PC-9 (cell line): ENCODE data around the gene PIP4P1. TPM values are rescaled to one million over a fixed set of nuclear protein-coding genes. Genes with fewer than 3 reads are reported as not detected.

ENCODE experiments used
- BruUV-seq: library from RNA; stranded (reverse); fragments of 400-500 nt; replicated peaks from 2 replicates; lab custom pipeline; 2021; lab: Mats Ljungman, UMichigan
- CTCF ChIA-PET: fragments of 300-600 bp; sonication (Branson Sonifier 250); formaldehyde crosslinking; loops from one replicate; lab custom pipeline; 2022; ENCODE audit warnings: antibody characterized with exemption; lab: Charles Lee
- POLR2A ChIA-PET: fragments of 300-600 bp; sonication (Branson Sonifier 250); formaldehyde crosslinking; loops from one replicate; lab custom pipeline; 2022; ENCODE audit warnings: antibody characterized with exemption; ENCODE audit not compliant: unreplicated experiment; lab: Charles Lee
- DNase-seq, 2 experiments: peaks; one replicate each; pipeline versions ENCODE4 v3.0.0 to v3.0.0-alpha.2; 2015 to 2022; ENCODE audit warnings: mixed read lengths in 1 of 2
- H2AFZ ChIP-seq: fragments of 200-600 bp; sonication (generic); 2 replicates; pipeline ENCODE4 v1.8.1; 2017; ENCODE audit warnings: antibody characterized with exemption
- H3F3A ChIP-seq: fragments of 200-600 bp; sonication (generic); 2 replicates; pipeline ENCODE4 v1.8.1; 2017; ENCODE audit warnings: antibody characterized with exemption, mild to moderate bottlenecking, low read depth; ENCODE audit not compliant: insufficient read depth
- H3K27ac ChIP-seq: fragments of 200-600 bp; sonication (generic); 2 replicates; pipeline ENCODE4 v1.6.1; 2016; ENCODE audit warnings: mixed run types
- H3K27me3 ChIP-seq: fragments of 200-600 bp; sonication (generic); 2 replicates; pipeline ENCODE4 v1.6.1; 2016; ENCODE audit warnings: low read depth, mixed run types; ENCODE audit not compliant: insufficient read depth
- H3K36me3 ChIP-seq: fragments of 200-600 bp; sonication (generic); 2 replicates; pipeline ENCODE4 v1.6.1; 2016; ENCODE audit warnings: low read depth, mixed run types
- H3K4me1 ChIP-seq: fragments of 200-600 bp; sonication (generic); replicated peaks from 2 replicates; pipeline ENCODE4 v1.6.1; 2016; ENCODE audit warnings: mixed run types; ENCODE audit not compliant: insufficient read depth
- H3K4me2 ChIP-seq: fragments of 200-600 bp; sonication (generic); 2 replicates; pipeline ENCODE4 v1.6.1; 2017; ENCODE audit warnings: mixed run types
- H3K4me3 ChIP-seq: fragments of 200-600 bp; sonication (generic); 2 replicates; pipeline ENCODE4 v1.6.1; 2016; ENCODE audit warnings: mixed run types
- H3K79me2 ChIP-seq: fragments of 200-600 bp; sonication (generic); 2 replicates; pipeline ENCODE4 v1.6.1; 2017; ENCODE audit warnings: low read depth, mixed run types
- H3K9me2 ChIP-seq: fragments of 200-600 bp; sonication (generic); 2 replicates; pipeline ENCODE4 v1.8.1; 2017; ENCODE audit warnings: mild to moderate bottlenecking; ENCODE audit not compliant: insufficient read depth
- H3K9me3 ChIP-seq: fragments of 200-600 bp; sonication (generic); 2 replicates; pipeline ENCODE4 v1.8.1; 2016; ENCODE audit warnings: low read depth; ENCODE audit not compliant: insufficient read depth
- H4K20me1 ChIP-seq: fragments of 200-600 bp; sonication (generic); 2 replicates; pipeline ENCODE4 v1.8.1; 2017; ENCODE audit not compliant: insufficient read depth
- CTCF ChIP-seq: fragments of 200-600 bp; sonication (generic); conservative IDR thresholded peaks from 2 replicates; pipeline ENCODE4 v1.6.1; 2017; ENCODE audit warnings: mixed run types, antibody characterized with exemption, mild to moderate bottlenecking, moderate library complexity
- EZH2 ChIP-seq: fragments of 200-600 bp; sonication (generic); IDR thresholded peaks from 2 replicates; pipeline ENCODE4 v1.8.0; 2017; ENCODE audit warnings: antibody characterized with exemption, low read depth
- intact Hi-C: fragments of 100-400 bp; cut with micrococcal nuclease; formaldehyde crosslinking; loops from one replicate; pipeline ENCODE4 v1.10.0; 2022; ENCODE audit not compliant: unreplicated experiment
- total RNA-seq: library from RNA; stranded (reverse); gene quantifications from 2 replicates; pipeline ENCODE4 v1.2.3, GENCODE V29; 2021

PIP4P1 gene
- total RNA-seq, 1 experiment from 2014 or later = 20.1 TPM

GRCh38 chr14:20422886-20423285 lies 38.3 kb downstream of the PIP4P1 start:
- Histone ChIP-seq H3K9me3 (no peaks in the 10 kb centered on the region), H3F3A (no peaks in the 10 kb centered on the region), H3K4me3 (no peak overlapping the region), H3K9me2 (no peaks in the 10 kb centered on the region), H3K27me3 (no peaks in the 10 kb centered on the region), H2AFZ (no peak overlapping the region), H3K79me2 (no peaks in the 10 kb centered on the region), H3K4me2 (no peak overlapping the region), H3K36me3 (no peaks in the 10 kb centered on the region), H3K27ac (no peak overlapping the region), H4K20me1 (no peaks in the 10 kb centered on the region), H3K4me1 (0 out of 2 replicates have a peak, but pooled peaks cover 3% of the 10 kb centered on the region)
- ChIA-PET CTCF (no interaction called here), POLR2A (interaction anchor here (0.6 kb wide), 1 partner anchor 39 kb away, joined by 5 read pairs; the partner anchor contains the start of gene PIP4P1)
- no TSS peak for BruUV-seq
- intact Hi-C loops = no loop called here
- TF ChIP-seq CTCF (no peak), EZH2 (no peak)
- DNase-seq = no peak

GRCh38 chr14:20421267-20421666 lies 40.0 kb downstream of the PIP4P1 start:
- no peaks in the 10 kb centered on the region for H3K9me3 ChIP-seq
- no peak overlapping the region for H3K27ac ChIP-seq
- no TSS peak for BruUV-seq
- no peaks in the 10 kb centered on the region for H3K4me1 ChIP-seq
- intact Hi-C loops = no loop called here
- no peaks in the 10 kb centered on the region for H3K79me2 ChIP-seq
- TF ChIP-seq EZH2 (no peak), CTCF (no peak)
- no peaks in the 10 kb centered on the region for H3K27me3 ChIP-seq
- no peak for DNase-seq
- no peaks in the 10 kb centered on the region for H3K9me2 ChIP-seq
- H4K20me1 ChIP-seq = no peaks in the 10 kb centered on the region
- ChIA-PET POLR2A (interaction anchor here (0.6 kb wide), 1 partner anchor 188 kb away, joined by 6 read pairs; no protein-coding TSS in a partner anchor), CTCF (no interaction called here)
- no peaks in the 10 kb centered on the region for H3K36me3 ChIP-seq
- H3F3A ChIP-seq = no peaks in the 10 kb centered on the region
- no peak overlapping the region for H2AFZ ChIP-seq
- H3K4me3 ChIP-seq = no peak overlapping the region
- H3K4me2 ChIP-seq = no peak overlapping the region

DNA sequence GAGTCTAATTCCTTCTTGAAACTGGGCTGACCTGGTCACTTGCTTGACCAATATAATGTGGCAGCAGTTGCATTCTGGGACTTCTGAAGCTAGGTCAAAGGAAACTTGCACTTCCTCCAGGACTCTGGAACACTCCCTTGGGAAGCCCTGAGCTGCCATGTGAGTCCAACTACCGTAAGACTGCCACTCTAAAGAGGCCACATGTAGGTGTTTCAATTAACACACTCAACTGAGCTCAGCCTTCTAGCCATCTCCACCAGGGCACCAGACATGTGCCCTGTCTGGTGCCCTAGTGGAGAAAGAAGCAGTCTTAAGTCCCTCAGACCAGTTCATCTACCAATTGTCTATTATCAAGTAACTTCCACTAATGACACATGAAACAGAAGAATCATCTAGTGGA lies 41.8 kb downstream of the PIP4P1 start:
- H3K27me3 ChIP-seq = no peaks in the 10 kb centered on the region
- TF ChIP-seq EZH2 (no peak), CTCF (no peak)
- no peak overlapping the region for H3K4me2 ChIP-seq
- ChIA-PET CTCF (no interaction called here), POLR2A (no interaction called here)
- no peaks in the 10 kb centered on the region for H3K9me3 ChIP-seq
- H2AFZ ChIP-seq = no peak overlapping the region
- H3K4me3 ChIP-seq = no peak overlapping the region
- no peaks in the 10 kb centered on the region for H3K36me3 ChIP-seq
- H3K4me1 ChIP-seq = no peaks in the 10 kb centered on the region
- no peaks in the 10 kb centered on the region for H4K20me1 ChIP-seq
- no peaks in the 10 kb centered on the region for H3F3A ChIP-seq
- no peaks in the 10 kb centered on the region for H3K79me2 ChIP-seq
- DNase-seq = no peak
- BruUV-seq = no TSS peak
- intact Hi-C loops = loop anchor here (10.0 kb wide), 1 partner anchor 185 kb away; no protein-coding TSS in a partner anchor
- H3K9me2 ChIP-seq = no peaks in the 10 kb centered on the region
- H3K27ac ChIP-seq = no peak overlapping the region
